Ishikawa (cell line): ENCODE measurements around the gene FAM81B.

Experiments used
- CEBPB ChIP-seq: IDR thresholded peaks from 2 replicates; pipeline ENCODE4 v1.6.1; 2012
- CREB1 ChIP-seq: IDR thresholded peaks from 2 replicates; pipeline ENCODE4 v1.6.1; 2012; ENCODE audit warnings: low read depth
- EGR1 ChIP-seq: IDR thresholded peaks from 2 replicates; pipeline ENCODE4 v1.6.1; 2012
- EP300 ChIP-seq: IDR thresholded peaks from 2 replicates; pipeline ENCODE4 v1.6.1; 2012; ENCODE audit warnings: borderline replicate concordance
- FOXM1 ChIP-seq: IDR thresholded peaks from 2 replicates; pipeline ENCODE4 v1.6.1; 2012; ENCODE audit warnings: low read depth, borderline replicate concordance
- NFIC ChIP-seq: IDR thresholded peaks from 2 replicates; pipeline ENCODE4 v1.6.1; 2012
- REST ChIP-seq: IDR thresholded peaks from 2 replicates; pipeline ENCODE4 v1.6.1; 2012; ENCODE audit warnings: low read depth, mild to moderate bottlenecking
- TAF1 ChIP-seq: IDR thresholded peaks from 2 replicates; pipeline ENCODE4 v1.6.1; 2012; ENCODE audit warnings: low read depth, mild to moderate bottlenecking
- TCF12 ChIP-seq: IDR thresholded peaks from 2 replicates; pipeline ENCODE4 v1.6.1; 2012; ENCODE audit warnings: low read depth
- TEAD4 ChIP-seq: IDR thresholded peaks from 2 replicates; pipeline ENCODE4 v1.6.1; 2012
- USF1 ChIP-seq: IDR thresholded peaks from 2 replicates; pipeline ENCODE4 v1.6.1; 2012
- YY1 ChIP-seq: IDR thresholded peaks from 2 replicates; pipeline ENCODE4 v1.6.1; 2012; ENCODE audit warnings: low read depth
- ZBTB7A ChIP-seq: IDR thresholded peaks from 2 replicates; pipeline ENCODE4 v1.6.1; 2012; ENCODE audit warnings: low read depth
- TF ChIP-seq, protein P1 (sequence below): IDR thresholded peaks from 2 replicates; pipeline ENCODE4 v1.6.1; 2012

DNA sequence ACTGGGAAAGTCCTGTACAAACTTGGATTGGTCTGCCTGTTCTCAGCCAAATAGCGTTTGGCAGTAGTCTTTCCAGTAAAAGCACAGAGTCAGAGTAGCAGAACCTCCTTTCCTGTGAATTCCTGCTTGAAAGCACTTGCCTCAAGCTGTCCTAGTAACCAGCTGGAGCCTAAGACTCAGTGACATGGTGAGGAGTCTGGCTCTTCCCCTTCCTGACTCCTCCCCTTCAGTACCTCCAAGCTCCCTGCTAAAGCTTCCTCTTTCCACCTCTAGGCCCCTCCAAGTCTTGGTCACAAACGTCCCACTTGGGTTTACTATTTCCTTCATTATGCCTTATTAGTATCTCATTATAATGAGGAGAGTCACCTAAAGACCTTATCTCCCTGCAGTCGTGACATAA is 21.4 kb upstream of the FAM81B start:
- TF ChIP-seq EP300 (no peak), TAF1 (no peak), NFIC (no peak), YY1 (no peak), CEBPB (no peak), TCF12 (no peak), CREB1 (no peak), REST (no peak), ZBTB7A (no peak), USF1 (no peak), EGR1 (no peak), FOXM1 (no peak), TEAD4 (no peak)
- TF ChIP-seq, protein P1, sequence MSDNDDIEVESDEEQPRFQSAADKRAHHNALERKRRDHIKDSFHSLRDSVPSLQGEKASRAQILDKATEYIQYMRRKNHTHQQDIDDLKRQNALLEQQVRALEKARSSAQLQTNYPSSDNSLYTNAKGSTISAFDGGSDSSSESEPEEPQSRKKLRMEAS: no peak
